Body of pancreas (tissue), 4 donors: ENCODE results near the gene TCTN3. TPM values are rescaled to one million over a fixed set of nuclear protein-coding genes. Genes with fewer than 3 reads are reported as not detected.
A peak's percentile ranks its signal among the peaks of the same experiment; 100 is the strongest.

Experiments used
- ATAC-seq: fragments of 150-250 bp; one replicate; pipeline ENCODE4 v1.9.1; 2016
- DNase-seq, 4 donors: peaks; one replicate each; pipeline ENCODE4 v3.0.0-alpha.2; 2019
- H3K27ac ChIP-seq, 4 donors: fragments of 200-600 bp; sonication (generic); 1 replicate in 3 of 4; 2 replicates in 1 of 4; pipeline versions ENCODE4 v1.5.1 to v1.6.1; 2016 to 2019; ENCODE audit warnings: mild to moderate bottlenecking in 1 of 4, mixed read lengths in 1 of 4, moderate library complexity in 1 of 4
- H3K27me3 ChIP-seq, 2 donors: fragments of 200-600 bp; sonication (generic); one replicate each; pipeline ENCODE4 v1.6.0; 2016; ENCODE audit warnings: mild to moderate bottlenecking in 1 of 2
- H3K36me3 ChIP-seq, 2 donors: fragments of 200-600 bp; sonication (generic); replicated peaks in 1 of 2; 2 replicates each; pipeline ENCODE4 v1.5.1; 2016; ENCODE audit warnings: low read depth in 2 of 2; ENCODE audit not compliant: insufficient read depth in 1 of 2
- H3K4me1 ChIP-seq: fragments of 200-600 bp; sonication (generic); one replicate; pipeline ENCODE4 v1.6.0; 2016
- H3K4me3 ChIP-seq, 2 donors: fragments of 200-600 bp; sonication (generic); 1 replicate in 1 of 2; 2 replicates in 1 of 2; pipeline ENCODE4 v1.5.1; 2016 to 2019
- H3K9me3 ChIP-seq, 3 donors: fragments of 200-600 bp; sonication (generic); 1 replicate in 2 of 3; 2 replicates in 1 of 3; pipeline ENCODE4 v1.5.1; 2016
- POLR2A ChIP-seq, 3 donors: fragments of 450-650 bp; IDR thresholded peaks; one replicate each; pipeline ENCODE4 v1.6.1; 2016; ENCODE audit warnings: antibody characterized with exemption in 3 of 3, mild to moderate bottlenecking in 2 of 3
- WGBS, 2 donors: methylation state at CpG; one replicate each; pipeline ENCODE4 v1.1.5; 2017; 5-methylcytosine and 5-hydroxymethylcytosine counted together
- intact Hi-C: fragments of 100-400 bp; cut with DNase I; formaldehyde crosslinking; loops from one replicate; pipeline ENCODE4 v1.15.1; 2023
- total RNA-seq, 2 donors: library from RNA; depleted of rRNA; stranded (reverse); fragments of >200 nt; gene quantifications; one replicate each; pipeline ENCODE4 v1.1.0, GENCODE V29; 2016
- TF ChIP-seq, protein P1 (sequence below), 7 experiments: fragments of 450-650 bp in 4 of 7; fragments of 200-600 bp in 3 of 7; sonication (generic) in 3 of 7; IDR thresholded peaks; one replicate each; pipeline ENCODE4 v1.5.1; 2016 to 2019; ENCODE audit warnings: antibody characterized with exemption in 7 of 7

The TCTN3 gene
- total RNA-seq, 2 donors from 2014 or later: 12.9 to 17.6 TPM

DNA sequence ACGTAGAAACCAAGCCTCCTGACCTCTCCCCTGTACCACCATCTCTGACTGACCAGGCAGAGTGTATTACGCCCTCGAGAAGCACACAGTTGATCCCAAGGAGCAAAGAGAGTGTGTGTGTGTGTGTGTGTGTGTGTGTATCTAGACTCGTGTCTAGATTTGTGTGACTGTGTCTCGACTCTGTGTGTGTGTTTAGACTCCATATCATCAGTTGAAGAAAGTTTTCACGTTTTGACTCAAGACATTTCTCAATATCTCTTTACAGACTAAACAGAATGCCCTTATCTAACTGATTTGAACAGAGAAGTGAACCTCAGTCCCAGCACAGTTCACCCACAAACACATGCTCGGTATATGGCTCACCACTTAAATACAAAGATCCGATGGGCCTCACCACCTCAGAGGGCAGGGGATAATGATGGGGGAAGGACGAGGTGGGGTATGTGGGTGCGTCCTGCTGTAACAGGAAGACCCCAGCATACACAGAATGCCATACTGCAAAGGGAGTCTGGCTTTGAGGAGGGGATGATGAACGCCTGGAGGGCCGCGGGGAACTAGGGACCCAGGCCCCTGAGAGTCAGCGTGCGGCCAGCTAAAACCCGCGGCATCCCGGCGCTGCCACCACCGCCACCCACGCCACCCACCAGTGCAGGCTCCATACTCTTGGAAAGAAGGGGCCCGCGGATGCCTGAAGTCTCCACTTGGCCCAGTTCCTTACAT, 38.0 kb downstream of the TCTN3 start:
- peak in 2 of 3 donors; percentile 22 to 50 for TF ChIP-seq POLR2A (IDR thresholded peaks at IDR 0.05)
- TF ChIP-seq, protein P1, sequence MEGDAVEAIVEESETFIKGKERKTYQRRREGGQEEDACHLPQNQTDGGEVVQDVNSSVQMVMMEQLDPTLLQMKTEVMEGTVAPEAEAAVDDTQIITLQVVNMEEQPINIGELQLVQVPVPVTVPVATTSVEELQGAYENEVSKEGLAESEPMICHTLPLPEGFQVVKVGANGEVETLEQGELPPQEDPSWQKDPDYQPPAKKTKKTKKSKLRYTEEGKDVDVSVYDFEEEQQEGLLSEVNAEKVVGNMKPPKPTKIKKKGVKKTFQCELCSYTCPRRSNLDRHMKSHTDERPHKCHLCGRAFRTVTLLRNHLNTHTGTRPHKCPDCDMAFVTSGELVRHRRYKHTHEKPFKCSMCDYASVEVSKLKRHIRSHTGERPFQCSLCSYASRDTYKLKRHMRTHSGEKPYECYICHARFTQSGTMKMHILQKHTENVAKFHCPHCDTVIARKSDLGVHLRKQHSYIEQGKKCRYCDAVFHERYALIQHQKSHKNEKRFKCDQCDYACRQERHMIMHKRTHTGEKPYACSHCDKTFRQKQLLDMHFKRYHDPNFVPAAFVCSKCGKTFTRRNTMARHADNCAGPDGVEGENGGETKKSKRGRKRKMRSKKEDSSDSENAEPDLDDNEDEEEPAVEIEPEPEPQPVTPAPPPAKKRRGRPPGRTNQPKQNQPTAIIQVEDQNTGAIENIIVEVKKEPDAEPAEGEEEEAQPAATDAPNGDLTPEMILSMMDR (IDR thresholded peaks at IDR 0.05): no peak
- peak overlapping the region; percentile 77 to 90 (median 86) for H3K27ac ChIP-seq
- H3K27me3 ChIP-seq: no peaks in the 10 kb centered on the region
- H3K36me3 ChIP-seq: no peaks in the 10 kb centered on the region
- ATAC-seq (peak; percentile 3), DNase-seq (peak in 2 of 4 donors; percentile 9 to 14)
- peaks cover 13% of the 10 kb centered on the region for H3K4me1 ChIP-seq
- 4 to 10% methylated on average over 13 to 23 of the region's 23 CpGs for WGBS, 2 donors
- H3K9me3 ChIP-seq: no peaks in the 10 kb centered on the region
- intact Hi-C loops: no loop called here
- H3K4me3 ChIP-seq: peak overlapping the region; percentile 84 to 98

DNA sequence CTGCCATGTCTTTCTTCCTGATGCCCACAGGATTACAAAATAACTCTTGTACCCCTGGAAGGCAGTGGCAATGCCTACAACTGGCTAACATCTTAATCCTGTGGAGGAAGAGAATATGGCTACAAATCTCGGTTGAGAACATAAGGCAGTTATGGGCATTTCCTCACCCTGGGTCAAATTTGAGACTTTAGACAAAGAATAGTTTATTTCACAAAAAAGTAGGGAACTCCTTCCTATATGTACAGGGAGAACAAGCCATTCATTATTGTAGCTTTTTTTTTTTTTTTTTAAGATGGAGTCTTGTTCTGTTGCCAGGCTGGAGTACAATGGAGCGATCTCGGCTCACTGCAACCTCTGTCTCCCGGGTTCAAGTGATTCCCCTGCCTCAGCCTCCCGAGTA, 39.8 kb downstream of the TCTN3 start:
- 80 to 83% methylated on average over 5 of the region's 5 CpGs for WGBS, 2 donors
- TF ChIP-seq, protein P1 (IDR thresholded peaks at IDR 0.05): no peak
- no peak for TF ChIP-seq POLR2A (IDR thresholded peaks at IDR 0.05)
- Histone ChIP-seq H3K4me3 (no peak overlapping the region), H3K9me3 (no peaks in the 10 kb centered on the region), H3K27me3 (no peaks in the 10 kb centered on the region), H3K27ac (peak overlapping the region in 1 of 4 donors; percentile 44), H3K4me1 (peaks cover 13% of the 10 kb centered on the region), H3K36me3 (peaks cover 0 to 2% of the 10 kb centered on the region in 2 donors)
- ATAC-seq (no peak), DNase-seq (no peak)
- intact Hi-C loops: no loop called here

- no peak overlapping the region for H3K27ac ChIP-seq
- H3K27me3 ChIP-seq: no peaks in the 10 kb centered on the region
- 91 to 100% methylated on average over 1 of the region's 1 CpG for WGBS, 2 donors
- peaks cover 0 to 10% of the 10 kb centered on the region in 2 donors for H3K36me3 ChIP-seq
- ATAC-seq (no peak), DNase-seq (no peak)
- peaks cover 13% of the 10 kb centered on the region for H3K4me1 ChIP-seq
- intact Hi-C loops: no loop called here
- TF ChIP-seq, protein P1 (IDR thresholded peaks at IDR 0.05): no peak
- TF ChIP-seq POLR2A (IDR thresholded peaks at IDR 0.05): no peak
- H3K9me3 ChIP-seq: no peaks in the 10 kb centered on the region
- H3K4me3 ChIP-seq: no peak overlapping the region
Observed at GRCh38 chr10:95651346-95652060, 42.2 kb downstream of the TCTN3 start.

DNA sequence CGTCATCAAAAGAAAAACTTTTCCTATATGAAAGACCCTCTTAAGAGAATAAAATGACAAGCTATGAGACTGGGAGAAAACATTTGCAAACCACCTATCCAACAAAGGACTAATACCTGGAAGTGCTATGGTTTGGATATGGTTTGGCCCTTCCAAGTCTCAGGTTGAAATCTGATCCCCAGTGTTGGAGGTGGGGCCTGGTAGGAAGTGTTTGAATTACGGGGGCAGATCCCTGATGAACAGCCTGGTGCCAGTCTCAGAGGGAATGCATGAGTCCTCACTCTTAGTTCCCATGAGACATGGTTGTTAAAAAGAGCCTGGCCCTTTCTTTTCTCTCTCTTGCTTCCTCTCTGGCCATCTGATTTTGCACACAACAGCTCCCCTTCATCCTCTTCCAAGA, 43.5 kb downstream of the TCTN3 start:
- WGBS, 2 donors: 64 to 73% methylated on average over 2 of the region's 2 CpGs
- Histone ChIP-seq H3K9me3 (no peaks in the 10 kb centered on the region), H3K27ac (no peak overlapping the region), H3K4me3 (no peak overlapping the region), H3K4me1 (peaks cover 24% of the 10 kb centered on the region), H3K27me3 (no peaks in the 10 kb centered on the region), H3K36me3 (peaks cover 0 to 15% of the 10 kb centered on the region in 2 donors)
- intact Hi-C loops: no loop called here
- ATAC-seq (no peak), DNase-seq (peak in 1 of 4 donors; percentile 9)
- TF ChIP-seq, protein P1 (IDR thresholded peaks at IDR 0.05): no peak
- TF ChIP-seq POLR2A (IDR thresholded peaks at IDR 0.05): no peak
